Activated CD4-positive, alpha-beta T cell treated with anti-CD3 and anti-CD28 coated beads, Interleukin-2, amount 50 U/mL, for 4 hours (primary cell): ENCODE measurements around the gene EXD2.
"Not testable (repeated sequence)": the region's sequence is repeated elsewhere in the genome, so short reads cannot be mapped to it uniquely, and the experiment has no call there.

Source experiments
- DNase-seq, 2 experiments: peaks; one replicate each; pipeline ENCODE4 v3.0.0-alpha.2; 2020

The EXD2 gene

DNA sequence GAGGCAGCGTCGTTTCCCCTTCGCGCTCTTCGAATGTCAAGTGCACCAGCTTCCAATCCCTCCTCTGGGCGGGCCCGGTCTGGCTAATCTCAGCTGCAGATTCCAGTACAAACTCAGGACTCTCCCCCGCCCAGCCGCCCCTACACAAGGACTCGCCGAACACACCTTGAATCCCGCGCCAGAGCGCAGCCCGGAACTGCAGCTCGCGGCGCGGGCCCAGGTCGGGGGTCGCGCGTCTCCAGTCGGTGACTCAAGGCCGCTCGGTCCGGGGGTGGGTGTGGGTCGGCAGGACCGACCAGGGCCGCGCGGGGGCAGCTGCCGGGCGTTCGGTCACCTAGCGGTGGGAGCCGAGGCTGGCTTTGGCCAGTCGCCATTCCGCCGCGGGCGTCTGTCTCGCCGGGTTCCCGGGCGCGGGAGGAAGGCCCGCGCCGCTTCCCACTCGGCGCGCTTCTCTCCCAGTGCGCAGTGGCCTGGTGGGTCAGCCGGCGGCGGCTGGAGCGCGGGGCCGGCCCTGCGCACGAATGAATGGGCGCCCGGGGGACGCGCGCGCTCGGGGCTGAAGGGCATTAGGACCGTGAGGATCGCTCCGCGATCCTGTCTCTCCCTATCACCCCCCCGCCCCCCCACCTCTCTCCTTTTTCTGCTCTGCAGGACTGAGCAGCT, 68.4 kb downstream of the EXD2 start, which contains the start of gene GALNT16:
Gene GALNT16, plus strand, starts transcription at position 632 of the 663 bp plus-strand sequence. CDS start 133 bp downstream, outside the sequence.
- no peak for DNase-seq

GRCh38 chr14:69260190-69260860, 69.0 kb downstream of the EXD2 start:
- no peak for DNase-seq

DNA sequence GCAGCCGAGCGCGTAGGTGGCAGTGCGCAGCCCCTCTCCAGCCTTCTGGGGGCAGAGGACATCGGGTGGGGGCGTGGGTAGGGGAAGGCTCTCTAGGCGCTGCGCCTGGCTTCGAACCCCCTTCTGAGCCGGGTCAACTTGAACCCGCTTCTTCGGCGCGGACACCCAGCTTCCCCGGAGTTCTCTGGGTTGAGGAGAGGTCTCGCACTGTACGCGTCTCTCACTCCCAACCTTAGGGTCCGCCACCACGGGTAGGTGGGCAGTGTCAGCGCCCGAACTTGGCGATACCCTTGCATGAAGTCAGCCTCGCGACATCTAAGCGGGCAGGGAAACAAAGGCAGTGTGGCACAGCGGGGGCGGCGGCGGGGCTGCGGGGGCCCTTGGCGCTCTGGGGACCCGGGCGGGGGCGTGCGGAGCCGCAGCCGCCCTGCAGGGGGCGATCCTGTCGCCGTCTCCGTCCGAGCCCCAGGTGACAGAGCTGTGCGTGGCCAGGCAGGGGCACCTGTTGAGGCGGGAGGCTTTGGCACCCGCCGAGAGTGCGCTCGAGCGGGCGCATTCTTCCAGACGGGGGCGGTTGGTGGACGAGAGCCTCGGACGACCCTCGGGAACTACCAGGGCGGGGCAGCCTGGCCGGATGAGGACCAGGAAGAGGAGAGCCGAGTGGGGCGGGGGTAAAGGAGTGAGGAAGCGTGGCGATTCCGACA, 69.7 kb downstream of the EXD2 start:
- DNase-seq = peak; percentile 13 to 17

GRCh38 chr14:69261761-69262331, 70.5 kb downstream of the EXD2 start:
- DNase-seq = no peak

DNA sequence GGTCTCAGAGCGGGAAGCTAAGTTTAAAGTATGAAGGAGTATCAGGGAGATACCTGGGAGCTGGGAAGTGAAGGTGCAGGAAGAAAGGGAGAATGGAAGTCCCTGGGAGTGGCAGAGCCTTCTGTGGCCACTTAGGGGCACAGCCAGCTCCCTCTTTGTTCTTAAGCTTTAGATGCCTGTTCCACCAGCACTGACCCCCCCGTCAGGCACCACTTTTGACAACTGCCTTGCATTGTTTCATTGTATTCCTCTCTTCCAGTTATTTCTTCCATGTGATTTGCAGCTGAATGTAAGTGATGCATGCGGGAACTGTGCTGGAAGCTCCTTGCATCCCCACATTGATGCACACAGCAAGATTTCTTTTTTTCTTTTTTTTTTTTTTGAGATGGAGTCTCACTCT, 71.2 kb downstream of the EXD2 start:
- DNase-seq = no peak

DNA sequence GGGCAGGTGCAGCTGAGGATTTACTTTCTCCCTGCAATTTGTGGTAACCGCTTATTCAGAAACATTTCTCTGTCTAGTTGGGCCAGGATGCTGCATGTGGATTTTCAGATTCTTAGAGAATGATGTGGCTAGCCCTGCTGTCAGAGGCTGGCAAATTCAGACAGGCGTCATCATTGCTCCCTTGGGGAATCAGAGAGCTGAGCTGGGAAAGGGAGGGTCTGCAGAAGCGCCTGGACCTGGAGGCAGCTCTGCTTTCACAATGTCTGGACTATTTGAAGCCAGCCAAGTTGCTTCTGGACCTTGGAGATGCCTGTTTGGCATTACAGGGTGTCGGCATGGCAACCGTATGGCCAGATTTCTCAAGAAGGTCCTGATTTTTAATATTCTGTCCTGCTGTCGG, 72.1 kb downstream of the EXD2 start:
- no peak for DNase-seq

GRCh38 chr14:69263771-69264170, 72.5 kb downstream of the EXD2 start:
- no peak for DNase-seq

GRCh38 chr14:69266572-69267345, 75.5 kb downstream of the EXD2 start:
- no peak for DNase-seq

- DNase-seq = no peak
These were observed 76.2 kb downstream of the EXD2 start for GRCh38 chr14:69267492-69267891.

- no peak for DNase-seq
These were observed 76.9 kb downstream of the EXD2 start for GRCh38 chr14:69268223-69268622.

DNA sequence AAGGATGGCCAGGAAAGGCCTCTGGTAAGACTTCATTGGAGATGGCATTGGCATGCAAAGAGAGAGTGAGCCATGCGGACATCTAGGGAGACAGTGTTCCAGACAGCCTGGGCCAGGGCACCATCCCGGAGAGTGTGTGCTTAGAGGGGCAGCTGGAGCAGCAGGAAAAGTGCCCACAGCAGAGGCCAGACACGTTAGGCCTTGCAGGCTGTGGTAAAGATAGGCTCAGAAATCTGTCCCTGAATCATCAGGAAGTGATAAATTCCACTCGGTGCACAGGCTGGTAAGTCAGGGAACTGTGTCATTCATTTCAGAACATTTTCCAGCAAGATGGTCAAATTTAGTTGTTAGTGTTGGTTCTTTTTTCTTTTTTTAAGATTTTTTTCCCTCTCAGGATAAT, 77.5 kb downstream of the EXD2 start:
- no peak for DNase-seq

DNA sequence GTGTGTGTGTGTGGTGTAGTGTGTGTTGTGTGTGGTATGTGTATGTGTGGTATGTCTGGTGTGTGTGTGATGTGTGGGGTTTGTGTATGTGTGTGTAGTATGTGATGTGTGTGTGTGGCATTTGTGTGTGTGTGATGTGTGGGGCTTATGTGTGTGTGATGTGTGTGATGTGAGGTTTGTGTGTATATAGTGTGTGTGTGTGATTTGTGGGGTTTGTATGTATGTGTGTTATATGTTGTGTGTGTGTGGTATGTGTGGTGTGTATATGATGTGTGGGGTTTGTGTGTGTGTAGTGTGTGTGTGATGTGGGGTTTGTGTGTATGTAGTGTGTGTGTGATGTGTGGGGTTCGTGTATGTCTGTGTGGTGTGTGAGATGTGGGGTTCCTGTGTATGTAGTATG, 78.1 kb downstream of the EXD2 start:
- DNase-seq = no peak

GRCh38 chr14:69270097-69270496, 78.8 kb downstream of the EXD2 start:
- DNase-seq = no peak

DNA sequence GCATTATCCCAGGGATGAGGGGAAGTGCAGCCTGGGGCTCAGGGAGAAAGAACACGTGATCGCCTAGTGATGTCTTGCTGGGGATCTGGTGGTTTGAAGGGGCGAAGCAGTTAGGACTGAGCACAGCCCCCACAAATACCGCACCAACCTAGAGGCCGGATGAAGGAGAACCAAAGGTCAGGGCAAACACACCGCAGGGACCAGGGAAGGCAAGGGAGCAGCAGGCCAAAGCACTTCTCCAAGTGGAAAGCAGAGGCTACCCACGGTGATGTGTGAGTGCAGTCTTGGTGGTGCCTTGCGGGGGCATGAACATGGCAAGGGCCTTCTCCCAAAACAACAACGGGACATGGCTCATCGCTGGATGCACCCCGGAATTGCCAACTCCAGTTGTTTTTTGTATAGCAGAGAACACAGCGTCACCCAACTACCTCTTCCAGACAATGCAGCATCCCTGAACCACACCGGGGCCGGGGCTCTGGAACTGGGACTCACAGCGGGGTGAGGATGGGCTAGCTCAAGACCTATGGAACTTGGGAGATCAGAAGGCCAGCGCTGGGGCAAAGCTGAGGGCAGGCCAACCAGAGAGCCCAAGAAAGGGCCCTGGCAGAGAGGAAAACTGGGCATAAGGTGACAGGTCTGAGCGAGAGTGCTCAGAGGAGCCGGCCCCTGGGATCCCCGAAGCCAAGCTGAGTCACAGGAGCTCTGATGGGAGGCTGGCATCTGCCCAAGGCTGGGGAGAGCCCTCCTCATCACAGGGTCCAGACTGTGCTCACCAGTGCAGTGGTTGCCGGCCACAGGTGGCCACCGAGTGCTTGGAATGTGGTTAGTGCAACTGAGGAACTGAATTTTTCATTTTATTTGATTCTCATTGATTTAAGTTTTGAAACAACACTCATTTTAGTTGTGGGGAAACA, 79.8 kb downstream of the EXD2 start:
- DNase-seq = no peak

DNA sequence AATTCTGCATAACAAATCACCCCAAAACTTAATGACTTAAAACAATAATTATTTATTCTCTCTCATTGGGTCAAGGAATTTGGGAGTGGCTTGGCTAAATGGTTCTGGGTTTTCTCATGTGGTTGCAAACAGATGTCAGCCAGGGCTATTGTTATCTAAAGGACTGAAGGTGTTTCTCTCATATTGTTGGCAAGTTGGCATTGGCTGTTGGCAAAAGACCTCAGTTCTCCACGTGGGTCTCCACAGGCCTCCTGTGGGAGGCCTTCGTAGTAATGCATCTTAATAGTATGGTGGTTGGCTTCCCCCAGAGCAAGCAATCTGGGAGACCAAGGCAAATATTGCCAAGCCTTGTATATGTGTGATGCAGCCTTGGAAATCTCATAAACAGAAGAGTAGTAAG, 83.0 kb downstream of the EXD2 start:
- DNase-seq = no peak

DNA sequence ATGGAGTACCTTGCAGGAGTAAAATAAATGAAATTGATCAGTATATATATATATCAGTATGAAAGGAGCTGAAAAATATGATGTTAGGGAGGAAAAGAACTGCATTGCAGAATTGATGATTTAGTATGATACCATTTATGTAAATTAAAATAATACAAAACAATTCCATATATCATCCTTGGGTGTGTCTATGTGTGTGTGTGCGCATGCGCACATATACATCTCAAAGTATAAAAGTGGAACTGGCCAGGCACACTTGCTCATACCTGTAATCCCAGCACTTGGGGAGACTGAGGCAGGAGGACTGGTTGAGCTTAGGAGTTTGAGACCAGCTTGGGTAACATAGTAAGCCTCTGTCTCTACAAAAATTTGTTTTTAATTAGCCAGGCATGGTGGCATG, 84.0 kb downstream of the EXD2 start:
- DNase-seq = no peak

DNA sequence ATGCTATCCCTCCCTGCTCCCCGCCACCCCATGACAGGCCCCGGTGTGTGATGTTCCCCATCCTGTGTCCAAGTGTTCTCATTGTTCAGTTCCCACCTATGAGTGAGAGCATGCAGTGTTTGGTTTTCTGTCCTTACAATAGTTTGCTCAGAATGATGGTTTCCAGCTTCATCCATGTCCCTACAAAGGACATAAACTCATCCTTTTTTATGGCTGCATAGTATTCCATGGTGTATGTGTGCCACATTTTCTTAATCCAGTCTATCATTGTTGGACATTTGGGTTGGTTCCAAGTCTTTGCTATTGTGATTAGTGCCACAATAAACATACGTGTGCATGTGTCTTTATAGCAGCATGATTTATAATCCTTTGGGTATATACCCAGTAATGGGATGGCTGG, 86.1 kb downstream of the EXD2 start:
- DNase-seq = not testable (repeated sequence)

DNA sequence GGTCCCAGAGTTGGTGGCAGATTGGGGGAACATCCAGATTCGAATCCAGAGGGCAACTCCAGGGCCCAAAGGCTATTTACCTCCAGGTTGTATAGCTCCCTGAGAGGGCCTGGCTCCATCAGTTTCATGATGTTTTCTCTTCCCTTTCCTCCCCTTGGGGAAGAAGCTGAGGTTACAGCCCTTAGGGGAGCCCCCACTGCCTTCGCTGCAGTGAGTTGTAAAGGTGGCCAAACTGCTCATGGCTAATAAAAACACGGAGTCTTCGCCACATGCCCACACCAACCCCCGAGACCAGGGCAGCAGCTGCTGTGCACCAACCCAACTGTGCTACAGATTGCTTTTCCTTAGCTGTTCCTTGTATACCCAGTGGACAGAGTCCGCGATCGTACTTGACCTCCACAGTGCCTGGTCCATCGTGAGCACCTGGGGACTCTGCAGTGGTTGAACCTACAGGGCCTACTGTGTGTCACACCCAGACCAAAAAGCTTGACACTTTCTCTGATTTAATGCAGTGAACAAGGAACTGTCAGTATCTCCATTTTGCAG, 89.5 kb downstream of the EXD2 start:
- DNase-seq = no peak

DNA sequence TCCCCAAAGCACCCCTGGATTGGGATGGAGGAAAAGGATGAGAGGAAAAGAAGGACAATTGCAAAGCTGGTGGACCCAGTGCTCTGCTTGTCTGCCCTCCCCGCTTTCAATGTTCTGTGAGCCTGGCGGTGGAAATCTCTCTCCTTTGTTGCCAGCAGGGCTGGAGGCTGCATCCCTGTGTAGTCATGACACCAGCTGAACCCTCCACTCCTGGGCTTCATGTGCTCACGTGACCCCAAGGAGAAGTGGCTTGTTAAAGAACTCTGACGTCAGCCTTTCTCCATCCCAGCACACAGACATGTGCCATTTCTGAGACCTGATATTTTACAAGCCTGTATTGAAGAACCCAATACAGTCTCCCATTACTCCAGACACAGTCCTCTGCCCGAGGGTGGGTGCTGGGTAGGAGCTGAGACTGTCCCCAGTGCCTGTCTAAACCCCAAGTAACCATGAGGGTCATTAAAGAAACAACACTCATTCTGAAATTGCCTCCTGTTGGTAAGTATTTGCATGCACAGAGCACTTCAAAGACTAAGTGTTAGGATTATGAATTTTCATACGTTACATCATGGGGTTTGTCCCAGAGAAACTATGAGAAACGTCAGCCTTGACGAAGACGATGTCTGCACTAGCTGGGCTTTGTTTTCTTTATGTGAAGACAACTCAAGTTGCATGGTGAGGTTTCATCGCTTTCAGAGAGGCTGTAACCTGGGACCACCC, 90.3 kb downstream of the EXD2 start:
- DNase-seq = no peak

- DNase-seq = no peak
These were observed 91.2 kb downstream of the EXD2 start for GRCh38 chr14:69282448-69282847.

DNA sequence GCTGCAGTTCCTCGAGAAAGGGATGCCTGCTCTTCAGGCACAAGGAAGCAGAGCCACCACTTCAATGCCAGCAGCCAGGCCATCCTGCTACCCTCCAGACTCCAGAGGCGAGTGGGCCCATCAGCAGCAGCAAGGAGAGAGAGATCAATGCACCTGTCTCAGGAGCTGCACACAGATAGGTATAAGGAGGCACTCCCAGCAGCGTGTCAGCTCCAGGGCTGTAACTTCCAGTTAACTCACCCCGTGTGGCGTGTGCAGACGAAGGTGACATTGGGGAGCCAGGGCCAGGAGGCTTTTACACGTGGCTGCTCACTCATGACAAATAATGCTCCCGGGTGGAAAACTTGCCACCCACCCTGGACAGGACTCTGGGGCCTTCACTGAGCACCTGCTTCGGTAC, 92.9 kb downstream of the EXD2 start:
- DNase-seq = no peak
